ENCODE data around the gene TCF7L1.

- TF ChIP-seq EZH2 (IDR thresholded peaks at IDR 0.05; ENCODE audit: borderline replicate concordance, low read depth, low read length, severe bottlenecking) (no peak), POLR2A (IDR thresholded peaks at IDR 0.05; ENCODE audit: low read depth, low read length) (no peak), CTCF (IDR thresholded peaks at IDR 0.05; ENCODE audit: extremely low read depth in 1 of 2, insufficient read depth in 1 of 2, low read depth in 1 of 2, low read length in 2 of 2) (no peak), POLR2AphosphoS5 (IDR thresholded peaks at IDR 0.05; ENCODE audit: insufficient read depth, low read depth, low read length) (no peak), MYC (IDR thresholded peaks at IDR 0.05; ENCODE audit: low read depth, low read length) (no peak), JUN (IDR thresholded peaks at IDR 0.05; ENCODE audit: borderline replicate concordance, insufficient read depth, insufficient read length, low read depth) (no peak), FOS (IDR thresholded peaks at IDR 0.05; ENCODE audit: borderline replicate concordance, insufficient read depth, low read length) (no peak), GATA2 (IDR thresholded peaks at IDR 0.05; ENCODE audit: insufficient read depth, insufficient read length, low read depth, low read length) (no peak)
Observed at GRCh38 chr2:85165088-85165690, 32.0 kb downstream of the TCF7L1 start.

Measured in endothelial cell of umbilical vein (primary cell).